T-helper 1 cell treated with Interleukin-12 subunit alpha and Interleukin-12 subunit beta and Interleukin-4 antibody, amounts not matched to agents 30 μg/mL and 1 μg/mL, for 36 hours (primary cell): ENCODE results near the gene R3HDM1.

Experiments used
- H3K27ac Mint-ChIP-seq: one replicate; pipeline ENCODE4 v1.8.0; 2021; ENCODE audit warnings: mild to moderate bottlenecking, mixed read lengths
- H3K27me3 Mint-ChIP-seq: one replicate; pipeline ENCODE4 v1.8.0; 2021; ENCODE audit warnings: low read depth, mixed read lengths
- H3K36me3 Mint-ChIP-seq: one replicate; pipeline ENCODE4 v1.8.0; 2021; ENCODE audit warnings: low read depth, mixed read lengths
- H3K4me1 Mint-ChIP-seq: one replicate; pipeline ENCODE4 v1.8.0; 2021; ENCODE audit warnings: low read depth, mixed read lengths
- H3K4me3 Mint-ChIP-seq: one replicate; pipeline ENCODE4 v1.8.0; 2021; ENCODE audit warnings: mild to moderate bottlenecking, moderate library complexity, mixed read lengths
- H3K9me3 Mint-ChIP-seq: one replicate; pipeline ENCODE4 v1.8.0; 2021; ENCODE audit warnings: mixed read lengths

The R3HDM1 gene

GRCh38 chr2:135741395-135742324, 210.4 kb downstream of the R3HDM1 start, which contains the start of gene UBXN4:
UBXN4 (plus strand) TSS chr2:135741855; CDS start chr2:135741930, 75 bp downstream.
- Mint-ChIP-seq H3K36me3 (peaks cover 19% of the 10 kb centered on the region), H3K27me3 (no peaks in the 10 kb centered on the region), H3K9me3 (peaks cover 4% of the 10 kb centered on the region), H3K4me1 (peaks cover 28% of the 10 kb centered on the region), H3K27ac (peak within 1 kb of the TSS; percentile 100), H3K4me3 (peak within 1 kb of the TSS; percentile 98)

- Mint-ChIP-seq H3K4me3 (peak overlapping the region; percentile 98), H3K27ac (peak overlapping the region; percentile 100), H3K36me3 (peaks cover 22% of the 10 kb centered on the region), H3K9me3 (peaks cover 4% of the 10 kb centered on the region), H3K4me1 (peaks cover 30% of the 10 kb centered on the region), H3K27me3 (no peaks in the 10 kb centered on the region)
Observed at GRCh38 chr2:135742325-135742757, 211.1 kb downstream of the R3HDM1 start.

- peak overlapping the region; percentile 67 for H3K27ac Mint-ChIP-seq
- peaks cover 24% of the 10 kb centered on the region for H3K36me3 Mint-ChIP-seq
- H3K4me1 Mint-ChIP-seq = peaks cover 32% of the 10 kb centered on the region
- H3K9me3 Mint-ChIP-seq = peaks cover 4% of the 10 kb centered on the region
- no peaks in the 10 kb centered on the region for H3K27me3 Mint-ChIP-seq
- H3K4me3 Mint-ChIP-seq = peak overlapping the region; percentile 75
Observed at GRCh38 chr2:135743860-135744259, 212.6 kb downstream of the R3HDM1 start.

GRCh38 chr2:135744760-135745314, 213.6 kb downstream of the R3HDM1 start:
- Mint-ChIP-seq H3K27me3 (no peaks in the 10 kb centered on the region), H3K4me3 (no peak overlapping the region), H3K27ac (no peak overlapping the region), H3K36me3 (peaks cover 31% of the 10 kb centered on the region), H3K4me1 (peaks cover 38% of the 10 kb centered on the region), H3K9me3 (peaks cover 4% of the 10 kb centered on the region)

- peaks cover 36% of the 10 kb centered on the region for H3K36me3 Mint-ChIP-seq
Observed at GRCh38 chr2:135745545-135745944, 214.3 kb downstream of the R3HDM1 start.

GRCh38 chr2:135755573-135755972, 224.3 kb downstream of the R3HDM1 start:
- Mint-ChIP-seq H3K36me3 (peaks cover 62% of the 10 kb centered on the region), H3K27me3 (no peaks in the 10 kb centered on the region), H3K4me1 (peaks cover 3% of the 10 kb centered on the region), H3K9me3 (peaks cover 17% of the 10 kb centered on the region), H3K27ac (no peak overlapping the region), H3K4me3 (no peak overlapping the region)

More at GRCh38 chr2:135745545-135745944, 214.3 kb downstream of the R3HDM1 start:
- Mint-ChIP-seq H3K27ac (no peak overlapping the region), H3K4me1 (peaks cover 39% of the 10 kb centered on the region), H3K27me3 (no peaks in the 10 kb centered on the region), H3K4me3 (no peak overlapping the region), H3K9me3 (peaks cover 4% of the 10 kb centered on the region)

- H3K4me1 Mint-ChIP-seq = peaks cover 3% of the 10 kb centered on the region
- no peaks in the 10 kb centered on the region for H3K27me3 Mint-ChIP-seq
- H3K4me3 Mint-ChIP-seq = no peak overlapping the region
- peaks cover 64% of the 10 kb centered on the region for H3K36me3 Mint-ChIP-seq
- H3K27ac Mint-ChIP-seq = no peak overlapping the region
- peaks cover 17% of the 10 kb centered on the region for H3K9me3 Mint-ChIP-seq
Observed at GRCh38 chr2:135756692-135757091, 225.4 kb downstream of the R3HDM1 start.

GRCh38 chr2:135762022-135762421, 230.7 kb downstream of the R3HDM1 start:
- Mint-ChIP-seq H3K36me3 (peaks cover 46% of the 10 kb centered on the region), H3K27me3 (no peaks in the 10 kb centered on the region), H3K9me3 (peaks cover 5% of the 10 kb centered on the region), H3K4me3 (no peak overlapping the region), H3K4me1 (peaks cover 4% of the 10 kb centered on the region), H3K27ac (no peak overlapping the region)

GRCh38 chr2:135762530-135762929, 231.2 kb downstream of the R3HDM1 start:
- H3K4me3 Mint-ChIP-seq = no peak overlapping the region
- H3K9me3 Mint-ChIP-seq = peaks cover under 1% of the 10 kb centered on the region
- peaks cover 44% of the 10 kb centered on the region for H3K36me3 Mint-ChIP-seq
- no peaks in the 10 kb centered on the region for H3K27me3 Mint-ChIP-seq
- no peak overlapping the region for H3K27ac Mint-ChIP-seq
- H3K4me1 Mint-ChIP-seq = peaks cover 7% of the 10 kb centered on the region

- H3K27me3 Mint-ChIP-seq = no peaks in the 10 kb centered on the region
- H3K36me3 Mint-ChIP-seq = peaks cover 47% of the 10 kb centered on the region
- no peak overlapping the region for H3K27ac Mint-ChIP-seq
- H3K4me3 Mint-ChIP-seq = no peak overlapping the region
- peaks cover 12% of the 10 kb centered on the region for H3K4me1 Mint-ChIP-seq
- no peaks in the 10 kb centered on the region for H3K9me3 Mint-ChIP-seq
Observed at GRCh38 chr2:135768863-135769262, 237.6 kb downstream of the R3HDM1 start.

- Mint-ChIP-seq H3K27me3 (no peaks in the 10 kb centered on the region), H3K27ac (peak overlapping the region; percentile 41), H3K36me3 (peaks cover 47% of the 10 kb centered on the region)
Observed at GRCh38 chr2:135773319-135773718, 242.0 kb downstream of the R3HDM1 start.

GRCh38 chr2:135773917-135774316, 242.6 kb downstream of the R3HDM1 start:
- H3K36me3 Mint-ChIP-seq = peaks cover 44% of the 10 kb centered on the region

More at GRCh38 chr2:135773319-135773718, 242.0 kb downstream of the R3HDM1 start:
- H3K4me1 Mint-ChIP-seq = peaks cover 8% of the 10 kb centered on the region
- no peak overlapping the region for H3K4me3 Mint-ChIP-seq
- no peaks in the 10 kb centered on the region for H3K9me3 Mint-ChIP-seq

More at GRCh38 chr2:135773917-135774316, 242.6 kb downstream of the R3HDM1 start:
- Mint-ChIP-seq H3K4me3 (no peak overlapping the region), H3K27me3 (no peaks in the 10 kb centered on the region), H3K9me3 (no peaks in the 10 kb centered on the region), H3K4me1 (peaks cover 8% of the 10 kb centered on the region), H3K27ac (no peak overlapping the region)
